ACHN (cell line): Measurements from ENCODE around the gene NAPG.
"Not testable (repeated sequence)": the region's sequence is repeated elsewhere in the genome, so short reads cannot be mapped to it uniquely, and the experiment has no call there.

Experiments used
- DNase-seq: peaks from one replicate; pipeline ENCODE4 v3.0.0-alpha.2; 2015
- in situ Hi-C: cut with HindIII; loops from 2 replicates; pipeline ENCODE4 v1.10.0; 2017; ENCODE audit warnings: low sequenced_read_pairs, low pct_ligation_motif_present, low pct_unique_long_range_greater_than_20kb

Gene NAPG

GRCh38 chr18:10505892-10506291, 19.9 kb upstream of the NAPG start:
- in situ Hi-C loops = loop anchor here (25.0 kb wide), 1 partner anchor 544 kb away; no protein-coding TSS in a partner anchor
- DNase-seq = not testable (repeated sequence)

DNA sequence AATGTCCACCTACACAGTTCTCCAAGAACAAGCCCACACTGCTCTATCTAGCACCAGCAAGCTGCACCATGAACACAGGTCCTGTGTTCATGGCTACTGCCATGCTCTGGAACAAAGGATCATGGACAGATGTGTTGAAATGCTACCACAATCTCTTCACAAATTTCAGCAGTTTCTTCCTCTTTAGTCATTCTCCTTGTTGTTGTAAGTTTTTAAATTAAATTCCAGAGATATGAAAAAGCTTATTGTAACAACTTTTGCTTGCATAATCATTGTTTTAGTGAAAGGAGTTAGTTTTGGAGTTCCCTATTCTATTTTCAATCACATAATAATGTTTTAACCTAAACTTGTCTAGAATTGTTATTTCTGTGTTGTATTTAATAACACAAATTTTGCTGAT, 17.2 kb upstream of the NAPG start:
- DNase-seq = no peak
- in situ Hi-C loops = loop anchor here (25.0 kb wide), 1 partner anchor 546 kb away; no protein-coding TSS in a partner anchor

DNA sequence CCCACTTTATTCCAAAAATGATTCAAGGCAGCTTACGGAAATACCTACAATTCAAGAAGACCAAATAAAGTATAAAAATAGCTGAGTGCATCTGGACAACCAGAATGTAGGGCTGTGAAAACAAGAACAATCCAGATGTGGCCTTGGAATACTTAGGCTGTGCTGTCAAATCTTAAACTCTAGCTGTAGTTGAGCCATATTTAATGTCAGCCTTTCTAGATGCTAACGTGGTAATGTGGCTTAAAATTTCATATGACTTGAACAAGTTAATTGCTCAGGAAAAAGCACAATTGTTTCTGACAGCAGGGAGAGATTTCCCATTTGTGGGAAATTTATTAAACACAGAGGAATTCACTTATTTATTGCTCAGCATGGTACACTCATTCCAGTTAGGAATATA, 14.6 kb upstream of the NAPG start:
- in situ Hi-C loops = loop anchor here (25.0 kb wide), 1 partner anchor 549 kb away; no protein-coding TSS in a partner anchor

DNA sequence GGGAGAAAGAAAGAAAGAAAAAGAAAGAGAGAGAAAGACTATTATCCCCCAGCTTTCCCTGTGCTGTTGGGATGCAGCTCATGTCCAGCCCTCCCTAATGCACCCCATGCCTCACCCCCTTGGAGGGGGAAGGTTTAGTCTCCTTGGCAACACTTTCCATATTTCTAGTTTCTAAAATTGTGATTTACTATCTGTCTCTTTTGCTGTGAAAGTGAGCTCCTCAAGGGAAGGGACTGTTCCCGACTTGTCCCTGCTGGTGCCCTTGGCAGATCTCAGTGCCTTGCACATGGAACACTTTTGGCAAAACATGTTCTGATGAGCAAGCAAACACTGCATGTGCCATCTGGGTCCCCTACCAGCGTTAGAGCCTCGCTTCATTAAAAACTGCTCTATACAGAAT, 11.7 kb upstream of the NAPG start:
- in situ Hi-C loops = loop anchor here (25.0 kb wide), 1 partner anchor 552 kb away; no protein-coding TSS in a partner anchor

More for the DNA sequence above, 14.6 kb upstream of the NAPG start:
- no peak for DNase-seq

DNA sequence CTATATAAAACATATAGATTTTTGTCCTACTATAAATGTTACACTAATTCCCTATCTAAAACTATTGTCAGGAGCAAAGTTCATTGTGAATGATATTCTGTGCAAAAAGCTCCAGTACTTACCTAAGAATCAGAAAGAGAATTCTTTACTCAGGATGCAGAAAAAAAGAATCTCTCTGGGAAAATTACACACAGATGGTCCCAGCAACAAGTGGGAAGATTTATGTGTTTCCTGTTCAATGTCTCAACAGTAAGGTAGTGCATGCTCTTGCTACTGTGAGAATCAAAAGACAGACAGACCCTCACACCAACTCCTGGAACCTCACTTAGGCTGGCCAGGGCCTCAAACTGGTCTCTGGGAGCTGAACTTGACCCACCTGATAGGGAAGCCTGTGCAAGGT, 11.2 kb upstream of the NAPG start:
- DNase-seq = no peak
- in situ Hi-C loops = loop anchor here (25.0 kb wide), 1 partner anchor 552 kb away; no protein-coding TSS in a partner anchor

More for the DNA sequence above, 11.7 kb upstream of the NAPG start:
- no peak for DNase-seq

- in situ Hi-C loops = loop anchor here (25.0 kb wide), 1 partner anchor 553 kb away; no protein-coding TSS in a partner anchor
- no peak for DNase-seq
Measured at GRCh38 chr18:10515456-10515855, 10.4 kb upstream of the NAPG start.

- no peak for DNase-seq
- in situ Hi-C loops = loop anchor here (25.0 kb wide), 1 partner anchor 554 kb away; no protein-coding TSS in a partner anchor
Measured at GRCh38 chr18:10516078-10516477, 9.7 kb upstream of the NAPG start.

GRCh38 chr18:10518595-10519255, 7.1 kb upstream of the NAPG start:
- in situ Hi-C loops = loop anchor here (25.0 kb wide), 1 partner anchor 556 kb away; no protein-coding TSS in a partner anchor

GRCh38 chr18:10519366-10519765, 6.5 kb upstream of the NAPG start:
- in situ Hi-C loops = loop anchor here (25.0 kb wide), 1 partner anchor 557 kb away; no protein-coding TSS in a partner anchor

More at GRCh38 chr18:10518595-10519255, 7.1 kb upstream of the NAPG start:
- DNase-seq = no peak

GRCh38 chr18:10519999-10520935, 5.6 kb upstream of the NAPG start:
- in situ Hi-C loops = loop anchor here (25.0 kb wide), 1 partner anchor 558 kb away; no protein-coding TSS in a partner anchor
- peak; percentile 78 for DNase-seq

More at GRCh38 chr18:10519366-10519765, 6.5 kb upstream of the NAPG start:
- no peak for DNase-seq

DNA sequence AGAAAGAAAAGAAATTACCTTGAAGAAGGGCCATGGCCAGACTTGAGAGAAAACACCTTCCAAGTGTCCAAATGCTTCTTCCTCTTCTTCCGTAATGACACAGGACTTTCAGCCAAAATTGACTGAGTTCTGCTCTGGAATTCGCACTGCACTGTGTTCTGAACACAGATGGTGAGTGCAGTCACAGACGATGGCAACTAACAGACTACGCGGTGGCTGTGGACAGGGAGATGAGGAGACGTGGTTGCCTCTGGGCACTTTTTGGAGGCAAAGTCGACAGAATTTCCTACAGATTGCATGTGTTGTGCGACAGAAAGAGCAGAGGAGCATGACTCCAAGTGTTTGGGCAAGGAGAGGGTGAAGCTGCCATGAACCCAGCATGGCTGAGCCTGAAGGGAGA, 4.3 kb upstream of the NAPG start:
- no peak for DNase-seq
- in situ Hi-C loops = loop anchor here (25.0 kb wide), 1 partner anchor 559 kb away; no protein-coding TSS in a partner anchor

GRCh38 chr18:10522574-10522973, 3.3 kb upstream of the NAPG start:
- DNase-seq = no peak
- in situ Hi-C loops = loop anchor here (25.0 kb wide), 1 partner anchor 560 kb away; no protein-coding TSS in a partner anchor

DNA sequence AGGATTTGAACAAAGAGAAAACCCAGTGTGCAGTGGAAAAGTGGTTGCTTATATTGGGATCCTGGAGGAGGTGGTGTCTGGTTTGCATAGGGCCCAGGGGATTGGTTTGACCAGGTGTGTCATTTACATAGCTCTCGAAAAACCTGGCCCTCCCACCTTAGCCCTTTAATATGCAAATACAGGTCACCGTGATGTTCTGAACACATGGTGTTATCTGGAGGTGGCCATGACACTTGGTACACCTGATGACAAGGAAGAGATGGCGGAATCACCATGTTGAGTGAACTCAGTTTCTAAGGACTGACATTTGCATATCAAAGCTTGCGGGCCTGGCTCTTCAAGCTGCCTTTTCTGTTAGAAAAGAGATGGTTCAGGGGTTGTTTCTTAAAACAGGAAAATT, 2.3 kb upstream of the NAPG start:
- in situ Hi-C loops = loop anchor here (25.0 kb wide), 1 partner anchor 561 kb away; no protein-coding TSS in a partner anchor
- DNase-seq = no peak

DNA sequence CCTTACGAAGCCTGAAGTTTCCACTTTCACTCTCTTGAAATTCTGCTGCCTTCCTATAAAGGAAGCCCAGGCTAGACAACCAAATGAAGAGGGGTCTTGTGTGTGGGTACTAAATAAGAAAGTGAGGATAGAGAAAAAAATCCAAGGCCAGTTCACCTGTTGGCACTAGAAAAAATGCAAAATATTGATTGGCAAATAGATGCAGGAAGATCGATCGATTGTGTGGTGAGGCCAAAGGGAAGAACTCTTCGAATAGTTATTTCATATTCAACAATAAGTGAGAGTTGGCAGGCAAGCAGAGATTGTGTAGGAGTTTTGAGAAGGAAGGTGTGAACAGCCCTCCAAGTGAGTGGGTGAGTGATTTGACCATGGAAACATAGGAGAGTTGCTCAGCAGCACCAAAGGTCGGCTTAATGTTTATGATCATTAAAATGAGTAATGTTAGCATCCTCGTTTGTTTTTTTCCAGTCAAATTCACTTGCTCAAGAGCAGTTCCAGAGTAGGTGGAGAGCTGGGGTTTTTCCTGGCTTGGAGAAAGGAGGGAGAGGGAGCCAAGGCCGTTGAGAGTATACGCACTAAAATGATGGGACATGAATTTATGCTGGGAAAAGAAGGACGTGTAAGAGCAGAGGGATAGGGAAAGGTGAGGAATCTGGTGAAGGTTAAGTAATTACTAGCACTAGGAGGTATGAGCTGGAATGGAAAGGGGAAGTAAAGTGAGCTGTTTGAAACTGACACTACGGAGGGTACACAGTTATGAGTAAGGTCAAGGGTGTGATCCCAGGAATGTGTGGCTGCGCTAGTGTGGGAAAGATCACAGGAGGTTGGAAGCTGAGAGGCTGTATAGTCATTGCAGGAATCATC, 1.1 kb upstream of the NAPG start:
- peak; percentile 91 for DNase-seq
- in situ Hi-C loops = loop anchor here (25.0 kb wide), 1 partner anchor 562 kb away; no protein-coding TSS in a partner anchor

DNA sequence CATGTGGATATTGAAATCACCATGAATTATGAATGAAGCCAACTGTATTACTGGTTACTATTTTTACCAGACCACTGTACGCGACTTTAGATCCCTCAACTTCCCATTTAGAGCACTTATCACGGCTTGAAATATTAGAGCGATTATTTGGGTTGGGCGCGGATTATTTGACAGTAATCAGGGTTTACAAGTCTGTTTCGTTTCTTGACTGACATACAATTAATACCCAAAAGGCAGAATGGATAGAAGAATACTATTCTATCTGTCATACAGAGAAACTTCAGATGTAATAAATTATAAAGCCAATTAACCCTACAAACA, 496 bp upstream of the NAPG start:
- no peak for DNase-seq
- in situ Hi-C loops = no loop called here

DNA sequence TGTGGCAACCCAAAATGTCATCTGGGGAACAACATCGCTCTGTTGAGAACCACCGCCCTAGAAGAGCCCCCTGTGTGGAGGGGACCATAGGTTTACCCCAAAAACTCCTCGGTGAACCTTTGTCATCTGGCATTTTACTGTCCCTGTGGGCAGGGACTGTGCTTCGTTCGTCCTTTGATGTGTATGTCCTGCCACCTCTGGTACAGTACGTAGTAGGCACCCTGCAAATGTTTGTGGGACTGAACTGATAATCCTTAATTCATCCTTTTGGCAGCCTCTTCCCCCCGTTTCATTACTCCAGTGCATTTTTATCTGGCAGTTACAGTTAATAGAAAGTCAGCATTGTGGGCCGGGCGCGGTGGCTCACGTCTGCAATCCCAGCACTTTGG, 728 bp downstream of the NAPG start:
- no peak for DNase-seq
- in situ Hi-C loops = no loop called here

DNA sequence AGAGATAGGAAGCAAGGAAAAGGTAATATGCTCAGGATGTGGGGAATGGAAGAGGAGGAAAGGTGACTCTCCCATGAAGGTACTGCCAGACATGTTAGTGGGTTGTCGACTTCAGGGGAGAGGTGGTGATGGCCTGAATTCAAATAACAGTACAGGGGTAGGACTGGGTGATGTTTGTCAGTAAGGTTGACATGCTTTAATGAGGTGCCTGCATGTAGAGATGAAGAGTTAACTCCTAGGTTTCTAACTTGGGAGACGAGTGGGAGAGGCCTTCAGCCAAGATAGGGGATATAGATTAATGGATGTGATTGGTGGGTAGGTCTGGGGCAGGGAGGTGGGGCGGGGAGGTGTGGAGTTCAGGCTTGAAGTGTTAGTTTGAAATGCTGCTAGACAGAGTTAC, 2.6 kb downstream of the NAPG start:
- no peak for DNase-seq
- in situ Hi-C loops = no loop called here

- in situ Hi-C loops = no loop called here
- no peak for DNase-seq
Measured at GRCh38 chr18:10530002-10530401, 4.2 kb downstream of the NAPG start.
